Stimulated activated CD4-positive, alpha-beta T cell treated with anti-CD3 and anti-CD28 coated beads, TNF-alpha, amount 100 ng/mL, for 4 hours (primary cell): Measurements from ENCODE around the gene NEUROD6.

Source experiments
- DNase-seq, 3 experiments: peaks; one replicate each; pipeline ENCODE4 v3.0.0-alpha.2; 2020; ENCODE audit warnings: low read depth in 3 of 3

NEUROD6 gene

DNA sequence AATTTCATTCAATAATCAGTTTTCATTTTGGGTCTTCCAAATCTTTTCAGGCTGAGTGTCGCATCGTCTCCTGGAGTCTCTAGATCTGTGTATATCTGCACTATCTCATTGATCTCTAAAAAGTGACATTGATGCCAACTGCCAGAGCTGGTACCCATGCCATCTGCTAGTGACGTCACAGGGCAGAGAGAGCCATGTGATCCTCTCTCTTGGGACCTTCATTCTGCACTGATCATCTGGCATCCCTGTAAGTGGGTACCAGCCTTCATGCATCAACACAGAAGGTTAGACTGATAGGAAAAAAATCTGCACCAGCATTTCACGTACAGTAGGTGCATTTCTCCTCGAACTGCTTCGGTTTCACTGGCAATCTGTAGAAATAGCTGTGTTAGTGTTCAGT lies at the start of gene NEUROD6:
Gene NEUROD6, minus strand, starts transcription at position 124 of the 400 bp plus-strand sequence. CDS start 1,458 bp downstream, outside the sequence.
- DNase-seq = no peak

DNA sequence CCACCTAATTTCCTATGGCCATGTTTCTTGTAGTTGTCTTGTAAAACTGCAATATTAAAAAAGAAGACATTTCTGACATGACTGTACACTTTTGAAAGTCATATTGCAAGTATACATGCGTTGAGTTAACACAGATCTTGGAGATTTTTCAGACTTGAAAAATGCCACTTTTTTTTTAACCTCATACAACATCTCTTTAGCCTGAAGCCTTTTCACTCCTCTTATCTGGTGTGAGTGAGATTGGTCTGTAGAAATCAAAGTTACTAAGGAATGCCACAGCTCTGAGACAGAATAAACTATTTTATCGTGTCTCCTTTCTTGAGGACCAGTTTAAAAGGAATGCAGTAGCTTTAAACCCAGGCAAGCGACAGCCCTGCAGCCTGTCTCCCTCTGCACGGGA lies 43.9 kb upstream of the NEUROD6 start:
- DNase-seq = no peak

DNA sequence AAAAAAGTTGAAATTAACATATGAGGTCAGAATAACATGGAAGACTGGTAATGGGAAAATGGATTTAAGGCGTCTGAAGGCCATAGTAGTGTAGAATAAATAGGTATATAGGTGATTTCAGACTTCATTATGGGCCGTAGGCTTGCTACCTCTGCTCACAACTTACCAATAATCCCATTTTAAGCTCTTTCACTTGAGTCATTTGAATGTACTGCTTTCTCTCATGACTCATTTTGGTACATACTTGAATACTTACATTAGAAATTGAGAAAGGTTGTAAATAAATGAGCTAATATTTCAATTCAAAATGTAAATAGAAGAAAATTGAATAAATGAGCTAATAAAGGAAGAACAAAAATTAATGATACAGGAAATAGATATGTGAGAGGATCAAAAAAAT lies 42.2 kb upstream of the NEUROD6 start:
- DNase-seq = no peak

DNA sequence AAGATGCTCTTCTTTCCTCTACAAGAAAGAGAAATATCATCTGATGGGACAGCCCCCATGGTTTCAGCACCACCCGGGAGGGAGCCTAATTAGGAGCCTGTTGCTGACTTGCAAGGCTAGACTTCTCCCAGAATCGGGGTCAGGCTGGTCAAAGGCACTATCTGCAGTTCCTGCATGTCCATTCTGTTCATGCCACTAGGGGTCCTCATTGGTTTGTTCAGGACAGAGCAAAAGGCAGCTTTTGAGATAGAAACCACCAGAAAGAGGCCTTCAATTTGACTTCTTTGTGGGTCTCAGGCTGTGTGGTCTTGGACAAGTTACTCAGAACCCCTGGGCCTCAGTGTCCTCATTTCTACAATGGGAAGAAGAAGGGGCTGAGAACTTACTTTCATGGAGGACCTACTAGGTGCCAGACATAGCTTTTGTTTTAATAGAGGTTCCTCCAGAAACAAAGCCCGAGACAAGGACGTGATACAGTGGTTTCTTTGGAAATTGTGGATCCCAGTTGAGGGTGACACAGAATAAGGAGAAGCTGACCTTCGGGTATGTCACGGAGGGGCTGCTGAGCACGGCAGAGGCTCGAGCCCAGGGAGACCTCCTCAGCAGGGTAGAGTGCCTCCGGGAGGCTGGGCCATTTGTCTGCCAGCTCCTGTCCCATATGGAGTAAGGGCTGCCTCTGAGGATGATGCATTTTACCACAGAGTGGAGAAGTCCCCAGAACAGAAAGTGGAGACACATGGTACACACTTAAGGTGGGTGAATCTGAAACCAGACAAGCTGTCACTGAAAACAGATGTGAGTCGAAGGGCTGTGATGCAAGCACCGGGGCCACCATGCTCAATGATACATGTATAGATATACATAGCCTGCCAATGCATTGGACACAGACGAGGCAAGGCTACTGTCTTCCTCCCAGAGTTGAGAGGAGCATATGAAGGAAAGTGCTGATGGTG lies 33.1 kb upstream of the NEUROD6 start:
- DNase-seq = no peak

DNA sequence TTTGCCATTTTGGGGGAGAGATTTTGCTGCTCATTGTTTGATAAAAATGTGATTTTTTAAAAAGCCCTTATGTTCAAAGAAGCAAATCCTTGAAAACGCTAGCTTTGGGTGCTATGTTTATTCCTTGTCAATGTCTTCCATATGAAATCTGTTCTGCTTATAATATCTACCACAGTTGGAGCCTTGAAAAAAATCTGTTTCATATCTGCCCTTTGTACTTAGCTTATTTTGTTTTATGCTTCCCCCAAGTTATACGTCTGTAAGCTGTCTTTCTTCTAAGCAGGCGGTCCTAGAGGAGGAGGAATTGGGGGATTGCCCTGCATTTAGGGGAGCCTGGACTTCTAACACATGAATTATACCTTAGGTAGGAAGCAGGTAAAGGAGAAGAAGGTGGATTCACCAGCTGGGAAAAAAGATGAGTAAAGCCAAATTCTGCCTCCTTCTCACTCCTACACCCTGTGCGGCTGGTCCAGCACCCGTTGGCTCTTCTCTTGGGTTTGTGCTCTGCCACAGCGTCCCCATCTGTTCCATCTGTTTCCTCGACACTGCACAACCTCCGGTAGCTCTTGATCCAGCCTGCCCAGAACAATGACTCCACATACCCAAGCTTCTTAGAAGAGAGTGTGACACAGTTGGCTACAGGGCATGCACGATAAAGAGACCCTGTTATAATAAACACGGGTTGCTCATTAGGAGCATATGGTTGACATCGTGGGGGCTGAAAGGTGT lies 31.9 kb upstream of the NEUROD6 start:
- DNase-seq = no peak

DNA sequence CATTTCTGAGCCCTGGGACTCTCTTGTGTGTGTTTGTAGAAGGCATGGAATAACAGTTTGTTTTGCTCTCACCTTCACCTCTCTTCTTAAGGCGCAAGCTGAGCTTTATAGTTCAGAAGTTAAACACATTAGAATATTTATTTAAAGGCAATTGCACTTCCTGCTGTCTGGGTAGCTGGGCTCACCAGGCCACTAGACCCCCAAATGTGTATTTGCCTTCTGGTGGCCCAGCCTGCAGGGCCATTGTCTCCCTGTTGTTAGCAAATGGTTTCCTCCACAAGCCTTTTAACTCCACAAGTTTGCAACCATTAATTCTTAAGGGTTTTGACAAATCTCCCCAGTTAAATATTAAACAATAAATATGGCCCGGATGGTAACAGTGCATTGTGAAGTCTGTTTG lies 31.1 kb upstream of the NEUROD6 start:
- no peak for DNase-seq

DNA sequence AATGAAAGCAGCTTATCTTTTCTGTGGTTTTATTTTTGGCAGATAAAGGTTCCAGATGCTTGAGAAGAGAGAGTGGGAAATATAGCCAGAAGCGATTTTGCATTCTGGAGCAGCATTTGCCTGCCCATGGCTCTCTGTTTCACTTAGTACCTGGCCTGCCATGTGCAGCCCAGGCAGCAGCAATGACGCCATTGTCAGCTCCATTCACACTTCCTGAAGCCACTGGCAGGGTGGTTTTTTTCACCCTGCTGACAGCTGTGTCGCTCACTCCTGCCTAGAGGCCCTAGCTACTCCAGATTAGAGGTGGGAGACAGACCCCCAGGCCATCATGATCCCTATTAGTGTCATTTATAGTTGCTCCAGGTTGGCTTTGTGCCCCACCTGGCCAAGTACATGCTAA lies 30.1 kb upstream of the NEUROD6 start:
- DNase-seq = no peak

DNA sequence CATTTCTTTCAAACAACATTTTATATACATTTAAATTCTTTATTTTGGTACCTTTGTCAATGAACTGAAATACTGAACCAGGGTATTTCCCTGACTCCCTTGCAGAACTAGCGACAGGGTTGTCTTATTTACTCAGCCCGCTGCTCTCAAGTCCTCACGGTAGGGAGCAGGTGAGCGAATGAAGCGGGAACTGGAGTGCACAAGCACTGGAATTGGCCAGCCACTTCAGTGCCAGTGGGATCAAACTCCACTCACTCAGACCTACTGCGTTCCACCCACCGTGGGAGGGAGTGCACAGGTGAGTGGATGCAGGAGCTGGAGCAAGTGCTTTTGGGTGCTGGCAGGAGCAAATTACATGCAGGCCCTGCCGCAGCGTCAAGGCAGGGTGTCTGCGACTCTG lies 28.1 kb upstream of the NEUROD6 start:
- DNase-seq = no peak

DNA sequence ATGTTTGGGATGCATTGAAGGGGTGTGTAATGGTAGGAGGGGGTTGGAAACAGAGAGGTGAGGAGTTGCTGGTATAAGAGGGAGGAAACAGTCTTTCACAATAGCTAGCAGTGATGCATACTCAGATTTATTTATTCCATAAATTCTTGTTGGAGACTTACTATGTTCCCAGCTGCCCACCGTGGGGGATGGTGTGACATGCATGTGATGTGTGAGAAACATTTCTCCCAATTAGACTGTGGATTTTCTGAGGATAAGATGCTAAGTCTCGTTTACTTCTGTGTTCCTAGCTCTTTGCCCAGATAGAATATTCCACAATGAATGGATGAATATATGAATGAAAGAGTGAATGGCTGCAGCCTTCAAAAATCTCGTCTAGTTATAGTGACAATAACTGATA lies 23.0 kb upstream of the NEUROD6 start:
- no peak for DNase-seq

DNA sequence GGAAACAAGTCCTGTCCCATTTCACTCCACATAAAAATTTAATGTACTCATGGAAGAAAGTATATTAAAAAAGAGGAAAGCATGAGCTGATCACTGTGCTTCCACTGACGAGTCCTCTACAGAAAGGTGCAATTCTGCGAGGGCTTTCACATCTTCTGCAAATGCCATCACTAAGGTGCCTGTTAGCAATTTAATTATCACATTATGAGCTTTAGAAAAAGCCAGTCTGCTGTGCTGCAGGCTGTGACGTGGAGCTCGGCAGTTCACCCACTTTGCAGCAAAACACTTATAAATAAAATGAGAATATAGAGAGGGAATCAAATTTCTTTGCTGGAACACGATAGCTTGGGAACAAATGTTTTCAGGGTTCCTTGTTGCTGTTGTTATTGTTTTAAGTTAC lies 22.5 kb upstream of the NEUROD6 start:
- no peak for DNase-seq

DNA sequence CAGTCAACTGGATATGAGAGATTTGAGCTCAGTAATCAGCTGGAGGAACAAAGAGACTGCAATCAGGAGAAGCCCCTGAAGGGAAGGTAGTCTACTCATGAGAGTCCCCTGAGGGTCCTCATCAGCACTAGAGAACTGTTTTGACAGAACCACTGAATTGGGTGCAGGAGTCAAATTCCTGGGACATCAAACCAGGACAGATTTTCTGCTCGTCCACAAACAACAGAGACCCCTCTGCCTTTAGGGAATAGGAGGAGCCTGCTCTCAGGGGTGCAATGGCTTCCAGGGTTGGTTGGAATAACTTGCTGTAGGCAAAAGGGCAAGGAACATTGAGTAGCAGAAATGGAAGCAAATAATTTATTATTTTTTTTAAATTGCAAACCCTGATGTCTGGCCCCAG lies 21.9 kb upstream of the NEUROD6 start:
- DNase-seq = no peak

DNA sequence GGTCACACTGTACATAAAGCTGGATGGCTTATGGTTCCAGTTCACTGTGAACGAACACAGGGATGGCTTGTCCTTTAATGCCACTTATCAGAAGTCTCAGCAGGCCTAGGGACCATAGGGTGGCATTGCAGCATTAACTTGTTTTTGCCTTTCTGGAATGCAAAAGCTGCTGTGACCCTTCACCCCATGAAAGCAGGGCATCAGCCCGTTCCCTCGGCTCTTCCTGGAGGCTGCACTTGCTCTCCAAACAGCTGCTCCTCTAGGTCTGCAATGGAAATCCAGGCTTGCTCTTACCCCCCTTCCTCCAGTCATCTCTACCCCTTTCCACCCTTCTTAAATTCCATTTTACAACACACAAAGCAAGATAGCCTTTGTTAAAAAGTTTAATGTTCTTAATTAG lies 17.9 kb upstream of the NEUROD6 start:
- DNase-seq = no peak

DNA sequence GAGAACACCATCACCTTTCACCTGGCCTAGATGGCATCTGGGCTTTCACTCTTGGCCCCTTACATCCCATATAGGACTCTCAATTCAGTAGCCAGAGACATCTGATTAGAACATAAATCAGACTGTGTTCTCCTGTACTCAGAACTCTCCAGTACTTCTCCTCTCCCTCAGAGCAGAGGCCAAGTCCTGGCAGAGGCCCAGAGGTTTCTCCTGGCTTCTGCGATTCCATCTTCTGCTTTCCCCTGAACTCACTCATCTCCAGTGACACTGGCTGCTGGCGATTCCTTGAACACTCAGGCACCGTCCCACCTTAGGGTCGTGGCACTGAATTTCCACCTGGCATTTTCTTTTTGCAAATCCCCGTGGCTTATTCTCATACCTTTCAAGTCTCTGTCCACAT lies 4.9 kb upstream of the NEUROD6 start:
- DNase-seq = no peak

DNA sequence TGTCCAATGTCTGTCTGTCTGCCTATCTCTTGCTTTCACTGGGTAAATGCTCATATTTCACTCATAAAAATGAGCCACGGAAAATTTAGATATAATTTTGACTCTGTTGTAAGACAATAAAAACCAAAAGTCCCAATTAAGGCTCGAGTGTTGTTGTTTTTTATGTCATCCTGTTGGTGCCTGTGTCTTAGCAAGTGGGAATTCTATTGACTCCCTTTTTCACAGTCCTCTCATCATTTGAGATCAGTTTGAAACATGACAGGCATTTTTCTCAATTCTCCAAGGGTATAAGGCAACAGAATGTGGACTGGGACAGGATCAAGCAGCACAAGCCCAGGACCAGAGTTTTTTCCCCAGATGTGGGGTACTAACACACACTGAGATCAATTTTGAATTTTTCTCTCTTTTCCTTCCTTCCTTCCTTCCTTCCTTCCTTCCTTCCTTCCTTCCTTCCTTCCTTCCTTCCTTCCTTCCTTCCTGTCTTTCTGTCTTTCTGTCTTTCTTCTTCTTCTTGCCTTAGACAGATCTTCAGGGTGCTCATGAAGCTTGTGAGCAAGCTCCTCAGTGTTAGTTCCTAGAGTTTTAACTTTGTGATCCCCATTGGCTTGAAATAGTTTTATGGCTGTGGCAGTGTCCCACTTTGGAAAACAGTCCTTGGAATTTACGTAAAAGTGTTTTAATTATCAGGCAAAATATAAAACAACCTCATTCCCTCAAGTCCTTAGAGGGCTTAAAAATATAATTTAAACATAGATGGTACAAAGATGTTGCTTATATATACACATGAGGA lies 3.2 kb upstream of the NEUROD6 start:
- no peak for DNase-seq

DNA sequence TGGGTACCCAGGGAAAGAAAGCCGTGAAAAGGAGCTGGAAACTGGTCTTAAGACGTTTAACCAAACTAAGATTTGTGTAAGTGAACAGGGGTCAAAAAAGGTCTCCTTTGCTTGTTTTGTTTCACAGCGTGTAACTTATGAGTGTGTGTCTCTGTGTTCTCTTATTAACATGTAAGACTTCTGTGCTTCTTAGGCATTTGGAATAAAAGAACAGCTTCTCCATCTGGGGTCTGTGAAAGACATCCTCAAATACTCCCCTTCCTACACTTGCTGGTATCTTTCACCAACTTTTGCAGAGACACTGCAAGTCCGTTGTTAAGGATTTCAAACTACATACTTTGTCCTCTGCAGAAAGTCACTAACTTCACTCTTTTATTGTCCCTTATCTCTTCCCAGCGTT lies 615 bp upstream of the NEUROD6 start:
- DNase-seq = no peak

DNA sequence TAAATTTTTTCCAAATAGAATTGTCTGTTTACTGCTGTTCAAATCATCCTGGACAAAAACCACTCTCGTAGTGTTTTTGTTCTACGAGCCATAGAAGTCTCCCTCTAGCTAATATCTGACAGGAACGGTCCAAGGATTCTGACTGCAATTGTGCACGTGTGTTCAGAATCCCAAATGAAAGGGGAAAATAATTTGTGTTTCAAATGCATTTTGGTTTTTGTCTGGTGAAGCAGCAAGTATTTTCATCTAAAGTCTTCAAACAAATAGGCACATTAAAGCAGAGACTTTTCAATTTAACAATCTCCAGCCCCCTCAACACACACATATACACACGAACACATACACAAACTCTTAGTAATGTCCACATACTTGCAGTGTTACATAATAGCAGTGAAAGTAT lies 475 bp downstream of the NEUROD6 start:
- DNase-seq = no peak

DNA sequence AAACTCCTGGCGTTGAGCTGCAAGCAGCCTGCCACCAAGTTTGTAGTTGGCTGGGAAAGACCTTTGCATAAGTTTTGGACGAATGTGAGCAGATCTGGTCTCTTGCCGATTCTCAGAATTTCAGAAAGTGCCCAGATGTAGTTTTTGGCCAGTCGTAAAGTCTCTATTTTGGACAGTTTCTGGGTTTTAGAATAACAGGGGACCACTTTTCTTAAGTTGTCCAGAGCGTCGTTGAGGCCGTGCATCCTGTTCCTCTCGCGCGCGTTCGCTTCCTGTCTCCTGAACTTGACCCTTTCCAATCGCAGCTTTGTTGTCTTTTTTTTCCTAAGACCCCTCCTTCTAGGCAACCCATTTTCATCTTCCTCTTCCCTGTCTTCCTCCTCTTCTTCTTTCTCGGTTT lies 1.8 kb downstream of the NEUROD6 start:
- DNase-seq = no peak

DNA sequence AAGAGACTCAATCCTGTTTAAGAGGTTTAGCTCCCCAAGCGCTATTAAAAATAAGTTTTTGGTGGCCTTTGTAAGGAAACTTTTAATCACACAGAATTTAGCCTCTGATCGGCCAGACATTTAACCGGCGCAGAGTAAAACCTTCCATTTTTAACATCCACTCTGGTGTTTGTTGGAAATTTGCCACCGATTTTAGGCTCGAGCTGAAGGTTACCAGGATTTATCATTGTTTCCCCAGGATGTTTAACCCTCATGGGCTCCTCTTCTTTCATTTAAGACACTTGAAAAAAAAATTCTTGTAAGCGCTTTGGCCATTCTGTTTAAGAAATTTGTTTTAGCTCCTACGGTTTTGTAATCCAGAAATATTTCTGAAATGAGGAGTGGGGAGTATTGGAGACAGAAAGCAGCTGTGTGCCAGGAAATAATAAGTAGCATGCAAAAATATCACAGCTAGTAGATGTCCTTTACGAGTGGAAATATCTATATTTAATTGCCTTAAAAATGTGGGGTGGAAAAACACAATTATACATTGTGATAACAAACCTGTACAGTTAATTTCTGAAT lies 3.4 kb downstream of the NEUROD6 start:
- DNase-seq = no peak

DNA sequence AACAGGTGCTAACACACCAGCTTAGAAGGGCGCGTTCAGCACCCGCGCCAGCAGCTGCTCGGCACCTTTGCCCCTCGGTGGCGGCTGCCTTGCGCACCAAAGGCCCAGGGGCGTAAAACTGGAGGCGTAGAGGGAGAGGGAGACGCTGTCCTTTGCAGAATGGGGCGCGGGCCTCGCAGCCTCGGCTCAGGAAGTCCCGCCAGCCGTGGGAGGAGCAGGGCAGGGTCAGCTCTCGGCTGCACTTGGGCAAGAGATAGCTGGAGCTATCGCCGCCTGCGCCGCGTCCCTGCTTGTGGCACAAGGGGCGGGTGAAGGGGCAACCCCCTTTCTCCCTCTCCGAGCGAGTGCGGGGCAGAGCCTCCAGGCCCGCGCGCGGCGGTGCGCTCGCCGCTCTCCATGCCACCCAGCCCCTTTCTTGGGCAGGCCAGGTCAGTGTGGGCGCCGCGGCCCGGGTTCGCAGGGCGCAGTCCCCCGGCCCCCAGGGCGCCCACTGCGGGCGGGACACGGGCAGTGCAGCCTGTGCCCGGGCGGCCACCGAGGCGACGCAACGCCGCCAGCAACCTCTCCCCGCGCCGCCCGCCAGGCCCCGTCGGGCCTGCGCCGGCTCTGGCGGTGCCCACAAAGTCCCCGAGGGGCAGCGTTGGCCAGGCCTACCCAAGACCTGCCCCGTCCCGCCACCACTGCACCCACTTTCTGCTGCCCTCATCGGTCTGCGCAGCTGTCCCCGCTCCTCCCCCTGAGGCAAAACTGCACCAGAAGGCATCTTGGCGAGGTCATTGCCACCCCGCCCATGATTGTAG lies 4.1 kb downstream of the NEUROD6 start:
- DNase-seq = no peak

DNA sequence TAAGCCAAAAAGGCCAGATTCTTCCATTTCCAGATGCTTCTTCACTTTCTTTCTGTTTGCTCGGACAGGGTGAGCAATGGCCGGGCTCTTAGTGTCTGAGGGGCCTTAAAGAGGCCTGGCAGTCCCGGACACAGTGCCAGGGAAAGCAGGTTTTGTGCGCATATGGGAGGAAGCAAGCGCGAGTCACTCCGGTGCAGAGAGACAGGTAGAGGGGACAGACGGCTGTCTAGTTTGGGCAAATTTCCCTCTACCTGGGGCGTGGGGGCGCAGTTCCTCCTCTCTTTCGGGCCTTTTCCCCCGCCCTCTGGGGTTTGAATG lies 4.7 kb downstream of the NEUROD6 start:
- no peak for DNase-seq

DNA sequence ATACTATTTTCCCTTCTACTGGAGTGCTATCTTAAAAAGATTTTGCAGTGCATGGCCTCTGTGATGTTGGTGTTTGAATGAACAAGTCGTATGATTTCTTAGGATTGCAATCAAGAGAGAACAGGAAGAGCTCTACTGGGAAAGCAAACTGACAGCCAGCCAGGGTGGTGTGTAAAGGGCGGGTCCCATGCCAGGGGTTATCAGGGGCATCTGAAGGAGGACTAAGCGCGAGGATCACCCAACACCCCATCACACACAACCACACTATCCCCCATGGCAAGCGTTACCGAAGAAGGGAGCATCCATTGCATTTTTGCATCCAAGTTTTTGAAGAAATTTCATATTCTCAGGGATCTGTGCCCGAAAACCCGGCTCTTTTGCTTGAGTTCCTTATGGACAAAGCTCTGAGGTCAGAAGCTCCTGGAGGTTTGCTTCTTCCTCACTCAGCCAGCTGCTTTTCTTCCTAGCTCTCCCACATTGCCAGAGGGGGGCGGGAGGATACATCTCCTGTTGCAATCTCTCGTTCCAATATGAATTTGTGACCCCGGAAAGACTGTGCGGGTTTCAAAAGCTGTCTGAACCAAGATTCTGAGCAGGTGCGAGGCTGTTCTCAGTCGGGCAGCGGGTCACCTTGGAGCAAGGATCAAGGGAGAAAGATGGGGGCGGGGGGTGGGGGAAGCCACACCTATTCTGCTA lies 5.2 kb downstream of the NEUROD6 start:
- DNase-seq = no peak
